ENCODE results near the gene RAPGEF5. TPM values are rescaled to one million over a fixed set of nuclear protein-coding genes. Genes with fewer than 3 reads are reported as not detected.
"Not testable (repeated sequence)": the region's sequence is repeated elsewhere in the genome, so short reads cannot be mapped to it uniquely, and the experiment has no call there.

RAPGEF5 gene
- total RNA-seq, 1 donor from 2014 or later = 230 TPM

DNA sequence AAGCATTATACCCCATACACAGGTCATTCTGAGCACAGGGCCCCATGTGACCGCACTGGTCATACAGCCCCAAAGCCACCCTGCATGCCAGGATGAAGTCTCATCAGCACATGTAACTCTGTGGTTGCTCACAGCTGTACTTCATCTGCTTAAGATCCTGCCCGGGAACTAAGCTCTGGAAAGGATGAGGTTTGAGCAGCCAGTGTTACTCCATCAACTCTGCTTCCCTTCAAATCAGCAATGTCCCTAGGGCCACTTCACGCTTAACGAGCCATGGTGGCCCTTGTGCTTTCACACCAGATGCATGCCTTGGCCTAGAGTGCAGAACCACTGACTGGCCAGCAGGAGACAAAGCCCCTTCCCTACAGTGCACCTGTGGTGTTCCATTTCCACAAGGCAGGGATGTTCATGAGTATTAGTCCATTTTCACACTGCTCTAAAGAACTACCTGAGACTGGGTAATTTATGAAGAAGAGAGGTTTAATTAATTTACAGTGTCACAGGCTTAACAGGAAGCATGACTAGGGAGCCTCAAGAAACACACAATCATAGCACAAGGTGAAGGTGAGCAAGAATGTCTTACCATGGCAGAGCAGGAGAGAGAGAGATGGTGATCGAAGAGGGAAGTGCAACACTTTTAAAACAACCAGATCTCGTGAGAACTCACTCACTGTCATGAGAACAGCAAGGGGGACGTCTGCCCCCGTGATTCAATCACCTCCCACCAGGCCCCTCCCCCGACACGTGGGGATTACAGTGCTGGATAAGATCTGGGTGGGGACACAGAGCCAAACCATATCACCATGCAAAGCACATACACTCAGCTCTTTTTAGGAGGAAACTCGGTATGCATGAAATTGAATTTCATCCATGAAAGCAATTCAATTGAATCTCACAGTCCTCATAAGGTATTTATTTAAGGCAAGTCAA lies 262.3 kb downstream of the RAPGEF5 start:
- no peak for DNase-seq (ENCODE audit: extremely low read depth, low read depth, low spot score)

DNA sequence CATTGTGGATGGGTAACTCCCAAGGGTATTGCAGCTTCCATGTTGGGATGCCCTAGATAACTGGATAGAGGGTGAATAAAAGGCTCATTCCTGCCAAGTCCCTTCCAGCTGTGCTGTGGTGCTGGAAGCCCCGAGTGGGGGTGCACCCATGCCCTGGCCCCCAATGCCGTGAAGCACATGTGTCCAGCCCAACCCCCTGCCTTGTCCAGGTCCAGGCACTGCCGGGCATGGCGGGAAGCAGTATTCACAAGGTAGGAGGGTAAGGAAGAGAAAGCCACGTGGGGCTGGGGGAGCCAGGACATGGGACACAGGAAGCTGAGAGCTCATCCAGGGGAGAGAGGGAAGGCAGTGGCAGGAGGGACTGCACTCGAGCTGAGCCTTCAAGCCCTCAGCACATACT lies 263.0 kb downstream of the RAPGEF5 start:
- DNase-seq (ENCODE audit: extremely low read depth, low read depth, low spot score) = no peak

DNA sequence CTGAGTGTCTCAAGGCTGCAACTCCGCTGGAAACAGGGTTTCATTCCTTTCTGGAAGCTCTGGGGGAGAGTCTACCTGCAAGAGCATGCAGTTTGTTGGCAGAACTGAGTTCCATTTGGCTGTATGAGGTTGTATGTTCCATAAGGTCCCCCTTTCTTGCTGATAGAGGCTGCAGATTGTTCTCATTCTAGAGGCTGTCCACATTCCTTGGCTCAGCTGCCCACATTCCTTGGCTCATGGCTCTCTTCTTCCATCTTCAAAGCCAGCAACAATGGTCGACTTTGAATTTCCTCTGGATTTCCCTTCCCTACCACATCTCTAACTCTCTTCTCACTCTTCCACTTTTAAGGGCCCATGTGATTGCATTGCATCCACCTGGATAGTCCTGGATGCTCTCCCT lies 264.0 kb downstream of the RAPGEF5 start:
- no peak for DNase-seq (ENCODE audit: extremely low read depth, low read depth, low spot score)

DNA sequence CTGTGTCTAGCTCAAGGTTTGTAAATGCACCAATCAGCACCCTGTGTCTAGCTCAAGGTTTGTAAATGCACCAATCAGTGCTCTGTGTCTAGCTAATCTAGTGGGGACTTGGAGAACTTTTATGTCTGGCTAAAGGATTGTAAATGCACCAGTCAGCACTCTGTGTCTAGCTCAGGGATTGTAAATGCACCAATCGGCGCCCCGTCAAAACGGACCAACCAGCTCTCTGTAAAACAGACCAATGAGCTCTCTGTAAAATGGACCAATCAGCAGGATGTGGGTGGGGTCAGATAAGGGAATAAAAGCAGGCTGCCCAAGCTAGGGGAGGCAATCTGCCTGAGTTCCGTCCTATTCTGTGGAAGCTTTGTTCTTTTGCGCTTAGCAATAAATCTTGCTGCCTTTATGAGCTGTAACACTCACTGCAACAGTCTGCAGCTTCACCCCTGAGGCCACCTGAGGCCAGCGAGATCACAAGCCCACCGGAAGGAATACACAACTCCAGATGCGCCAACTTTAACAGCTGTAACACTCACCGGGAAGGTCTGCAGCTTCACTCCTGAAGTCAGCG lies 265.9 kb downstream of the RAPGEF5 start:
- DNase-seq (ENCODE audit: extremely low read depth, low read depth, low spot score) = not testable (repeated sequence)

DNA sequence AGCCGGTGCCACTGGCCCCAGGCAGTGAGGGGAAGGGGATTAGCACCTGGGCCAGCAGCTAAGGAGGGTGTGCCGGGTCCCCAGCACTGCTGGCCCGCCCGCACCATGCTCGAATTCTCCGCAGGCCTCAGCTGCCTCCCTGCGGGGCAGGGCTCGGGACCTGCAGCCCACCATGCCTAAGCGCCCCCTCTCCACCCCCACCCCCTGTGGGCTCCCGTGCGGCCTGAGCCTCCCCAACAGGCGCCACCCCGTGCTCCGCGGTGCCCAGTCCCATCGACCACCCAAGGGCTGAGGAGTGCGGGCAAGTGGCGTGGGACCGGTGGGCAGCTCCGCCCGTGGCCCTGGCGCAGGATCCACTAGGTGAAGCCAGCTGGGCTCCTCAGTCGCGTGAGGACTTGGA lies 266.4 kb downstream of the RAPGEF5 start:
- DNase-seq (ENCODE audit: extremely low read depth, low read depth, low spot score) = no peak

DNA sequence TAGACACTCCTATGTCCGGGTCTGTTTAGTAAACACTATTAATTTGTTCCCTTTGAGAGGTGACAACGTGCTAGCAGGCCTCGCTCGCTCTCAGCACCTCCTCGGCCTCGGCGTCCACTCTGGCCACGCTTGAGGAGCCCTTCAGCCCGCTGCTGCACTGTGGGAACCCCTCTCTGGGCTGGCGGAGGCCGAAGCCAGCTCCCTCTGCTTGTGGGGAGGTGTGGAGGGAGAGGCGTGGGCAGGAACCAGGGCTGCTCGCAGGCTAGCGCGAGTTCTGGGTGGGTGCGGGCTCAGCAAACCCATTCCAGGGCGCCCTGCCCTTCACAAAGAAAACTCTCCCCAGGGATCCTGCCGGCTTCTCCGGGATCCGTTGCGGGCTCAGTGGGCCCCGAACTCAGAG lies 266.8 kb downstream of the RAPGEF5 start:
- DNase-seq (ENCODE audit: extremely low read depth, low read depth, low spot score) = no peak

DNA sequence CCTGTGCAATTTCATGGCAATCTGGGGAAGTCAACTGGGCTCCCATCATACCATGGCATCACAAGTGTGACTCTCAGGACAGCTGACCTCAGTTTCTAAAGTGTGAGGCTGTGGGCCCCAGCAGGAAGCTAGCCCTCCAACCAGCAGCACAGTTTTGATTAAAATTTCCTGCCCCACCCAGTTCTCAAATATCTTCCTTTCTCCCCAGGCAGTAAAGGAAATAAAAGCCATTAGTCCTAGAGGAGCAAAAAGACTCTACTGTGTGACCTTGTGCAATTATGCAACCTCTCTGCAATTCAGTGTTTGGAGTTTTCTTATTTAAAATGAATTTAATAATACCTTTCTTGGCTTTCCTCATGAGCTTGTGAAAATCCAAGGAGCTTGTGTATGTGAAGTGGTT lies 268.1 kb downstream of the RAPGEF5 start:
- DNase-seq (ENCODE audit: extremely low read depth, low read depth, low spot score) = no peak

DNA sequence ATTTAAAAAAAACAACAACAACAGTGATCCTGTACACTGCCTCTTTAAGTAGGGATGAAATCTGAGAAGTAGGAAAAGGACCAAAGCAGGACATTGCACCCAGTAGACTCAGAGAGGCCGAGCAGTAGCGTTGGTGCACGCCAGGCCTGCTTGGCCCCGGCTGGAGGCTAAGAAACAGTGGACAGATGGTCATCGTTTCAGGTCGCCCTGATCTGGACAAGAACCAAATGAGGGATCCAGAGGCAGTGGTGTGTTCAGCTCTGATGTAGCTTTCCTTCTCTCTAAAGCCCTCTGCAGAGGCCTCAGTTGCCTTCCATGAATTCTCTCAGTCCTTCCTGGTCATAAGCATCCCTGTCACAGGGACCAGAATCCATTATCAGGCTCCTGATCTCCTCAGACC lies 269.1 kb downstream of the RAPGEF5 start:
- no peak for DNase-seq (ENCODE audit: extremely low read depth, low read depth, low spot score)

DNA sequence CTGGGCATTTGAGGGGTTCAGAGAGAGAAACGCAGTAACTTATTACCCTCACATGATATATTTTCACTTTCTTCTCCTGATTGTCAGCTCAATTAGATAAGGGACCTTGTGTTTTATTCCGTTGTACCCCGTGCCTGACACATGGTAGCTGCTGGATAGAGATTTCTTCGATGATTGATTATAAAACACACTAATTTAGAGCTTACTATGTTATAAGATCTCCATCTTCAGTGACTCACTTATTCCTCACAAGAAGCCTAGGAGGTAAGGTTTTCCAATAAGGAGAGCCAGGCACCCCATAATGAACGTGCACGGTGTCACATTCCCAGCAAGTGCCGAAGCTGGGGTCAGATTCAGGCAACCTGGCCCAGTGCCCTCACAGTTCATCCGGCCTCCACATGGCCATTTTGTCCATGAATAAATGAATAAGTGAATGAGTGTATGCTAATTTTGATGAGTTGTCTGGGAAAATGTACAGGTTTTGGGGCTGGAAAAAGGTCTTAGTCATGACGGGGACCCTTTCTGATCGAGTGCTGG lies 273.2 kb downstream of the RAPGEF5 start:
- no peak for DNase-seq (ENCODE audit: extremely low read depth, low read depth, low spot score)

DNA sequence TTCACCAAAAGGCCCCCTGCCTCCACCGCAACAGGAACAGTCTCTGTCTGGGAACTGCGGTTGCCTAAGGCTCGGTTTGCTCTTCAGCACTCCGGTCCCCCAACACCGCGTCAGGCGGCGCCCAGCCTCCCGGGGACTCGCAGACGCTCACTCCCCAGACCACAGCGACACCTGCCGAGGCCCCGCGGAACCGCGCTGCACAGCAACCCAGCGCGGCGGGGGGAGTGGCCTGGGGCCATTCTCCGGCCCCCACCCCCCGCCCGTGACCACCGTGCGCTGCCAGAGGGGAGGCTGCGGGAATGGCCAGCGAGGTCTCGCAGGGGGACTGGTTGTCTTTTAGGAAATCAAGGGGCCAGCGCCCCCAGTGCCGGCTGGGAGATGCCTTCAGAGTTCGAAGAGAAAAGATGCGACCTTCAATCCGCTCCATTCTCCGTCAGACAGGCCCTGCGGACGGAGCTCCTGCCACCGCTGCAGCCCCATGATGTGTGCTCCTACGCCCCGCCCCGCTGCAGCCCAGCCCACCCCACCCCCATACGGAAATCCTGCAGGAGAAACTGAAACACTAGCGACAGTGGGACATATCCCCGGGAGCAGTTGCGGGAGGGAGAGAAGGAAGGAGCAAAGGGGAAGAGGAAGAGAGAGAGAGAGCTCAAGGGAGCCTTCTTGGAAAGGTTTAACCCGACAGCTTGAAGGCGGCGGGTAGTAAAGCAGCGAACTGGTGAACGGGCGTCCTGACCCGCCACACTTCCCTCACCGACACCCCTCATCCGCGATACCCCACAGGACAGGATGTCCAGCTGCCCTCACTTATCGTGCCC lies 273.9 kb downstream of the RAPGEF5 start:
- no peak for DNase-seq (ENCODE audit: extremely low read depth, low read depth, low spot score)

DNA sequence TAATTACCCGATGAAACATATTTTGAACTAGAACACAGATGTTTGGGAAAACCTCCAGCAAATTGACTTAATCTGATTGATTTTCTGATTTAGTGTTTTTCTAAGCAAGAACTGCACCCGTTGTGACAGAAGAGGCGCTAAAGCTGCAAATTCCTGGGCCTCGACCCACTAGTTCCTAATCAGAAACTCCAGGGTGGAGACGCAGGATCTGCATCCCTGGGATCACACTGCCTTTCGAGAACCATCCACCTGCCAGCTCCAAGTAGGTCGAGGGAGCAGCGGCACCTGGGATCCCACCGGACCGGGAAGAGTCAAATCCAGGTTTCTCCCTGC lies 274.4 kb downstream of the RAPGEF5 start:
- DNase-seq (ENCODE audit: extremely low read depth, low read depth, low spot score) = no peak

DNA sequence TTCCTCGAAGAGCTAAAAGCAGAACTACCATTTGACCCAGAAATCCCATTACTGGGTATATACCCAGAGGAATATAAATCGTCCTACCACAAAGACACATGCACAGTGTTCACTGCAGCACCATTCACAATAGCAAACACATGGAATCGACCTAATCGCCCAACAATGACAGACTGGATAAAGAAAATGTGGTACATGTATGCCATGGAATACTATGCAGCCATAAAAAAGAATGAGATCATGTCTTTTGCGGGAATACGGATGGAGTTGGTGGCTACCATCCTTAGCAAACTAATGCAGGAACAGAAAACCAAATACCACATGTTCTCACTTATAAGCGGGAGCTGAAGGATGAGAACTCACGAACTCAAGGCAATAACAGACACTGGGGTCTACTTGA lies 276.7 kb downstream of the RAPGEF5 start:
- not testable (repeated sequence) for DNase-seq (ENCODE audit: extremely low read depth, low read depth, low spot score)

DNA sequence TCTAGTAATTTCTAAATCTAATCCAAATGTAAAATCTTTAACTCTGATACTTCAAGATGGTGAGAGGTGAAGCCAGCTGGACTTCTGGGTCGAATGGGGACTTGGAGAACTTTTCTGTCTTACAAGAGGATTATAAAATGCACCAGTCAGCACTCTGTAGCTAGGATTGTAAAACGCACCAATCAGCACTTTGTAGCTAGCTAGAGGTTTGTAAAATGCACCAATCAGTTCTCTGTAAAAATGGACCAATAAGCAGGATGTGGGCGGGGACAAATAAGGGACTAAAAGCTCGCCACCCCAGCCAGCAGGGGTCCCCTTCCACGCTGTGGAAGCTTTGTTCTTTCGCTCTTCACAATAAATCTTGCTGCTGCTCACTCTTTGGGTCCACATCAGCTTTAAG lies 278.1 kb downstream of the RAPGEF5 start:
- not testable (repeated sequence) for DNase-seq (ENCODE audit: extremely low read depth, low read depth, low spot score)

DNA sequence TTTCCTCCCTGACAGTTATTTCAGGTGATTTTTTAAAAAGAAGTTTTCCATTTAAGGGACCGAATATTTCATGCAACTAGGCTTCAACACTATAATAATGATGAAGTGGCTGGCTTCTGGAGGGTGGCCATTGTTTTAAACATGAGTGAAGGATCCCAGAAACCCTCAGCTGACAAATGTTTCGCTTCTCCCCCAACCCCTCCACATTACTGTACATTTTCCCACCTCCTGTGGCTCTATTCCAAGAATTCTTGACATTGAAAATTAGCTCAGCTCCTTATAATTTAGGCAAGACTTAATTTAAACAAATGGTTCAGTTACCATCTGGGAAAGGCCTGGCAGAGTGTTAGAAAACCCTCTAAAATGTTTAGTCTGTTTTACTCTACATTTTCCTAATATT lies 281.4 kb downstream of the RAPGEF5 start:
- DNase-seq (ENCODE audit: extremely low read depth, low read depth, low spot score) = no peak

DNA sequence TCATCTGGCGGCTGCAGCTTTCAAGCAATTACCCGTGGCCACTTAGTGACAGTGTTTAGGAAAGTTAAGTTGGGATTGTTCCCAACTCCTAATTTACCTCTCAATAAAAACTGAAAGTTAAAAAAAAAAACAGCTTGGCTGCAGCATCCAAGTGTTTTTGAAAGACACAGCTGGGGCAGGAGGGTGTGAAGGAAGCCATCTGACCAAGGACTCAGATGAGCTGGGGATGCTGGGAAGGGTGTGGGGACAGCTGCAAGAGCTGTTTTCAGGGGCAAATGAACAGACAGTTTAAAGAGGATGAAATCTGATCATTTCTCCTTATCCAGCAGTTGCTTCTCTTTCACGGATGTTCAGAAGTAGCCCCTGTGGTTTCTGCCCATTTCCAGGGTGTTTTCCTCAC lies 282.1 kb downstream of the RAPGEF5 start:
- no peak for DNase-seq (ENCODE audit: extremely low read depth, low read depth, low spot score)

Other genes starting within 250 kb of the RAPGEF5 start
- gene STEAP1B, start 143.0 kb upstream of the RAPGEF5 start, total RNA-seq = 10.5 and 16.4 TPM in 2 replicates